GM12892 (cell line): Measurements from ENCODE around the gene CEACAM8.
"Not testable (repeated sequence)": the region's sequence is repeated elsewhere in the genome, so short reads cannot be mapped to it uniquely, and the experiment has no call there.

Source experiments
- DNase-seq: peaks from one replicate; pipeline ENCODE4 v3.0.0; 2011; ENCODE audit not compliant: insufficient read length
- FAIRE-seq: peaks from 2 replicates; lab custom pipeline; 2011; peaks lifted over from hg19 to GRCh38; lab: Jason Lieb, UNC
- POLR2A ChIP-seq: IDR thresholded peaks from 2 replicates; pipeline ENCODE4 v1.6.1; 2011; ENCODE audit warnings: low read depth, low read length, control low read depth
- POLR2AphosphoS5 ChIP-seq: IDR thresholded peaks from 2 replicates; pipeline ENCODE4 v1.6.1; 2011; ENCODE audit warnings: low read depth, low read length, control low read depth
- TAF1 ChIP-seq: IDR thresholded peaks from 2 replicates; pipeline ENCODE4 v1.6.1; 2011; ENCODE audit warnings: low read depth, mild to moderate bottlenecking, control low read depth, low read length, borderline replicate concordance

Gene CEACAM8

GRCh38 chr19:42568006-42568405, 26.7 kb downstream of the CEACAM8 start:
- FAIRE-seq: no peak
- TF ChIP-seq POLR2AphosphoS5 (no peak), TAF1 (no peak), POLR2A (no peak)
- no peak for DNase-seq

DNA sequence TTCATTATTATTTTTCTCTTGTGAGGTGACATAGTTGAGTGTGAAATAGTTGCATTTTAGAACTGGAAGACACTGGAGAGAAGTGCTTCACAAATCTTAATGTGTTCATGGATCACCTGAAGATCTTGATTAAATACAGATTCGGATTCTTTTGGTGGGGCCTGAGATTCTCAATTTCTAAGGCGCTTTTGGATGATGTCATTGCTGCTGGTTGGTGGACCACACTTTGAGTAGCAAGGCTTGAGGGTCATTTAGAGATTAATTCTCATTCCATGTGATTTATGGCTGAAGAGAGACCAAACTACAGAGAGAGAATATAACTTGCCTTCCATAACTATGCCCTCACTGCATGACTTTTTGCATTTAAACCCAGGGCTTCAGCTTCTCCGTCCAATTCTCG, 27.2 kb downstream of the CEACAM8 start:
- FAIRE-seq: no peak
- DNase-seq: no peak
- TF ChIP-seq TAF1 (no peak), POLR2A (no peak), POLR2AphosphoS5 (no peak)

DNA sequence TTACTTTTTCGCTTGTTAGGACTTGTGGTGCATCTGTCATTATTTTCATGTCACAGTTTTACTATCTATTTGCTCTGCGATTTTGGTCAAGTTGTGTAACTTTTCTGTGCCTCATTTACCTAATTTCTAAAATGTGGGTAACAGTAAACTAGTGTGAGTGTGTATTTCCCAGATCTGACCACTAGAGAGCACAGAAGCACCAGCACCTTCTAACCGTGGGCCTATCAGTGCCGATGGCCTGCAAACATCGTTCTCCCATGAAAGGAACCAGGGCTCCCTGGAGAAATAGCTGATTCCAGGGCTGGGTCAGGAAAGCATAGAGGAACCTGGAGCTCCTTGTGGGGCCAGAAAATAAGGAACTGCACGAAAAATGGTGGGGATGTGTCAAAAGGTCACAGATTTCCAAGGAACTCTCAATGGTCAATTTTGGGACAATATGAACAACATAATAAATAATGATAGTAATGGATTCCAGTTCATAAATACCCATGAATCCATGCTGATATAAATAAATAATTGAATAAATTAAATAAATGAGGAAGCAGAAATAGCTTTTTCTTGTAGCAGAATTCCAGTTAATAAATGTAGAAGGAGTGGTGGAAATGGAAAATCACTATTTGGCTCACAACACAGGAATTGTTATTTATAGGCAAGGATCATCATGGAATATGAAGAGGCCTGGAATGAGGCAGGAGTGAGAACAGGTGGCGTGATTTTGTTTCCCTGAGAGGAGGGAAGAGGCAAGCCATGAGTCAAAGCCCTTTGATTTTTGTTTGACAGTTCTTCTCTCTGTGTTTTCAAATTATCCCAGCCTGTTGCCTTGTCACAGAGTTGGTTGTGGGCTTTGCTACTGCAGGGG, 31.1 kb downstream of the CEACAM8 start:
- no peak for TF ChIP-seq TAF1
- TF ChIP-seq POLR2AphosphoS5: no peak
- no peak for TF ChIP-seq POLR2A
- DNase-seq (no peak), FAIRE-seq (peak; percentile 72)

DNA sequence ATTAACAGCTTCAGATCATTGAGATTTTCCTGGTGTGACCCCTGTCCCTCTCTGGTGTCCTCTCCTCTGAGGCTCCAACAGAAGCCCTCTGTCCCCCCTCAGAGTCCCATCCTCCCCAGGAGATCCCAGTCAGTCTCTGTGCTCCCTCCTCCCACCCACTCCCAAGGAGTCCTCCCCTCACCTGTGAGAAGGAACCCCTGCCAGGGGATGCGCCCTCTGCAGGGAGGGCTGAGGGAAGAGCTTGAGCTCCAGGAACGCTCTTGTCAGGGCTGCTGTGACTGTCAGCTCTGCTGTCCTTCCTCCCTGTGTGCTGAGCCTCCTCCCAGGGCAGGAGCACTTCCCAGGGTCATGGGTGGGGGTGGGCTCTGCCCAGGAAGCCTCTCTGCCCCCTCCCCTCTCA, 33.2 kb downstream of the CEACAM8 start:
- no peak for TF ChIP-seq TAF1
- no peak for TF ChIP-seq POLR2AphosphoS5
- no peak for TF ChIP-seq POLR2A
- DNase-seq: no peak
- FAIRE-seq: no peak

DNA sequence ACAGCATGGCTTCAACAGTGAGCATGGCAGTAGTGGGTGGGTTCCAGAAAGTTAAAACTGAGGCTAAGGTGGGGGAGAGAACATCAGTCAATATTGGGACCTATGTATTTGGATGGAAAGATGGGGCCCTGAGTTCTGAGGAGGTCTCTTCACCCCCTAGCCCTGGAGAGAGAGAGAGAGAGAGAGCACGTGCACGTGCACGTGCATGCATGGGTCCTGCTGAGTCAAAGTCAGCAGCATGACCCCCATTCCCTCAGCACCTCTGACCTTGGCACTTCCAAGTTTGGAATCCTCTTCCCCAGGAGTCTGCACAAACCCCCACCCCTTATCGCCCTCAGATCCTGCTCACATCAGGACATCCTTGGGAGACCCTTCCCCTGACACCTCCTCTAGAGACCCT, 34.0 kb downstream of the CEACAM8 start:
- no peak for TF ChIP-seq POLR2A
- no peak for TF ChIP-seq POLR2AphosphoS5
- no peak for TF ChIP-seq TAF1
- DNase-seq (no peak), FAIRE-seq (no peak)

GRCh38 chr19:42558450-42559150, 36.1 kb downstream of the CEACAM8 start:
- no peak for FAIRE-seq
- TF ChIP-seq POLR2A: no peak
- no peak for TF ChIP-seq TAF1
- no peak for TF ChIP-seq POLR2AphosphoS5

GRCh38 chr19:42557386-42557871, 37.3 kb downstream of the CEACAM8 start:
- not testable (repeated sequence) for DNase-seq, FAIRE-seq

More at GRCh38 chr19:42558450-42559150, 36.1 kb downstream of the CEACAM8 start:
- no peak for DNase-seq

DNA sequence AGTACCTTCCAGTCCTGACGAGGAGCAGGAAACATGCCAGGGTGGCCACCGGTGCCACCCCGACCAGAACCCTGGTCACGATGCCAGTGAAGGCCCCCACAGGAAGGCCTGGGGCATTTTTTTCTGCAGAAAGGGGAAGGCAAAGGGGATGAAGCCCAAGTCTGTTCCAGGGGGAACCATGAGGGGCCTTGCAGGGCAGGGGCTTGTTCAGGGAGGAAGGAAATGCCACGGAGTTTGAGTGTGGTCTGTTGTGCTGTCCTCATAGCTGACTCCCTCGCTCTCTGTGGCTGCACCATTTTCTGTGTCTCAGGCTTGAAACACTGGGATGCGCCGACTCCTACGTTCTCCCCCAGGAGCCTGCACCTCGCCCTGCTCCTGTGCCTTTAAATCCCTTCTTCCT, 38.9 kb downstream of the CEACAM8 start:
- no peak for TF ChIP-seq POLR2AphosphoS5
- TF ChIP-seq POLR2A: no peak
- no peak for TF ChIP-seq TAF1
- FAIRE-seq: no peak

DNA sequence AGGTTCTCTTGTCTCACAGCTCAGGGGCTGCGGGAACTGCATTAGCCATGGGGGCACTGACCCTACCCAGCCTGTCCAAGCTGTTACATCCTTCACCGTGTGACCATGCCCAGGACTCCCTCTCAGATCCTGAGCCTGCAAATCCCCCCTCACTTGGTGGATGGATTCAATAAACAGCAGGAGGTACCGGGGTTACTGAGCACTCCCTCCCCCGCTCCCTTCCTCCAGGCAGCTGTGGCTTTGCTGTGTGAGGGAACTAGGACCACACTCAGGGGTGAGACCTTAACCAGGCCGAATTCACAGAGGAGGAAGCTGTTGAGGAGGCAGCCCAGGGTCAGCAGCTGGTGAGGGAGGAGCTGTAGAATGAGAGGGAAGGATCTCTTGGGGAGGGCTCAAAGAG, 39.4 kb downstream of the CEACAM8 start:
- FAIRE-seq (no peak), DNase-seq (no peak)
- TF ChIP-seq POLR2A: no peak
- no peak for TF ChIP-seq POLR2AphosphoS5
- TF ChIP-seq TAF1: no peak

More for the DNA sequence above, 38.9 kb downstream of the CEACAM8 start:
- no peak for DNase-seq

- TF ChIP-seq TAF1 (no peak), POLR2AphosphoS5 (no peak), POLR2A (no peak)
- DNase-seq: no peak
- no peak for FAIRE-seq
These were observed 40.6 kb downstream of the CEACAM8 start for GRCh38 chr19:42554046-42554575.

DNA sequence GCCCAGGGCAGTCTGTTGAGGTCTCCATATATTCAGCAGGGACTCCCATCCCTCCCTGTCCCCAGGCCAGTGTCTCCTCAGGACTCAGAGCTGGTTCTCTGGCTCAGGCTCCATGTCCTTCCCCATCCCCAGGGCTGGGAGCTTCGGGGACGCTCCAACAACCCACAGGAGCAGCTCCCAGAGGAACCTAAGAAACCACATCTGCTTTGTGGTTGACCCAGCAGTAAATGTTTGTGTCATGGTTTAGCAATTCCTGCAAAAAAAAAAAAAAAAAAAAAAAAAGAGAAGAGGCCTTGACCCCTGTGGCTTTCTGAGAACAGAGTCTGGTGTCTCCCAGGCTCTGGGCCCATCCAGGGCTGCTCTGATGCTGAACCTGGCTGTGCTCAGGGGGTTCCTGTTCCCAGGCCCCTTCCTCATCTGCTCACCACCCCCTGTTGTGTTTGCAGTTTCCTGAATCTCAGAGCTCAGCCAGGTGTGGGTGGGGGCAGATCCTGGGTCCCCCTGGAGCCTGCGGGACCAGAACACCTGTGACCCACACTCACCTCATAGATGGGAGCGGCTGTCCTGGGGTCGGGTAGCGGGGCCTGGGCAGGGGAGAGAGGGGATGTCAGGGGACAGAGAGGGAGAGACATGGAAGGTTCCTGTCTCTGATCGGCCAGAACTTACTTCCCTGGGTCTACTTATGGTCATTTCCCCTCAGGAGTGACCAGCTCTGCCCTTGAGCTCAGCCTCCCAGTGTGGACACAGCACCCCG, 41.3 kb downstream of the CEACAM8 start:
- TF ChIP-seq POLR2A (no peak), TAF1 (no peak)
- FAIRE-seq (no peak), DNase-seq (no peak)
